ENCODE measurements around the gene SEMA3F.

SEMA3F gene

DNA sequence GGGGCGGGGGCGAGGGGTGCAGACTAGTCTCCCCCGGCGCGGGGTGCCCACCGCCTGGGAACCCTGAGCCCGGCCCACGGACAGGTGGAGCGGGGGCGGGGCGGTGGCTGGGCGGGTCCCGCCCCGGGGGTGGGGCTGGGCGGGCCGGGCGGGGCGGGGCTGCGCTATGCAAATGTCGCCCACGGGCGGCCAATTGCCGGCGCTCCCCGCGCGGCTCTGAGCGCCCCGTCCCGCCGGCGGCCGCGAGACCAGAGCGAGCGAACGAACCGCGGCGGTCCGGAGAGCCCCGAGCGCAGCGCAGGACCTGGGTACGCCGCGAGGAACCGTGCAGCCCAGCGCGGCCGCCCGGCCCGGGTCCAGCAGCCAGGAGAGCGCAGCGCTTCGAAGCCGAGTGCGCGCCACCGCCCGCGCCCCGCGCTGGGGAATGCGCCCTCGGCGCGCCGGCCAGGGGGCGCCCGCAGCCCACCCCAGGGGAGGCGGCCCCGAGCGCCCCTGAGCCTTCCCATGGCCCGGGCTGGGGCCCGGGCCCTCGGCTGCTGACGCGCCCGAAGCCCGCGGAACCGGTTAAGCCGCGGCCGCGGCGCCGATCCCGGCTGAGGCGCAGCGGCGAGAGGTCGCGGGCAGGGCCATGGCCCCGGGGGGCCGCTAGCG lies at the start of gene SEMA3F:
Gene SEMA3F (plus strand): TSS at position 485 of the 651 bp plus-strand sequence. CDS start 4,299 bp downstream, outside the sequence.
- peak; percentile 57 for DNase-seq

DNA sequence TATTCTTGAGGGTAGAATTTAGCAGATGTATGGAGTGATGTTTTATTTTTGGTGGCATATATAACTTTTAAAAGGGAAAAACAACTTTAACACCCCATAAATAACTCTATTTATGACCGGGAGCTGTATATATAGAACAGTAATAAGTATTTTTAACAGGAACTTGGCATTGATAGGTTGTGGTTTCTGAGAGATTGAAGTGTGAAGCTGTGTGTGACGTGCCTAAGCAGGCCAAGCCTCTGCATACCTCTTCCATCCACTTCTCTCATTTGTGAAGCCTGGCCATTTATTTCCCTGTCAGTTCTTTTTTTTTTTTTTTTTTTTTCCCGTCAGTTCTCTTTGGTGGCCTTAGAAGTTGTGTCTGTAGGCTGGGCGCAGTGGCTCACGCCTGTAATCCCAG lies 43.4 kb upstream of the SEMA3F start:
- DNase-seq, result no peak

DNA sequence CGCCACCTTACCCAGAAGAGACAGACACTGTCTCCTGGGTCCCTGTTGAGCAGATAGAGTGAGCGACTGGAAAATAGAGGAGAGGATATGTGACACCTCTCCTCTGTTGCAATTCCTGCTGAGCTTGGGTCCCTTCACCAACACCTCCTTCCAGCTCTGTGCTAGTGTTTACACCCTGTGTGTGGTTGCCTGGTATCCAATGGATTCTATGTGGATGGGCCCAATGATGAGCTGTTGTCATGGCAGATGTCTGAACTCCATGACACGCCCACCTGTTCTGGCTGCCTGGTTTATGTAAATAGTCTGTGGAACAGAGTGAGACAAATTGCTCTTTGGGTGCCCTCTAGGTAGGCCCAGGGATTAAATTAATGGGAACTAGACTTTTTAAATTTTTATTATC lies 42.7 kb upstream of the SEMA3F start:
- DNase-seq, result no peak

DNA sequence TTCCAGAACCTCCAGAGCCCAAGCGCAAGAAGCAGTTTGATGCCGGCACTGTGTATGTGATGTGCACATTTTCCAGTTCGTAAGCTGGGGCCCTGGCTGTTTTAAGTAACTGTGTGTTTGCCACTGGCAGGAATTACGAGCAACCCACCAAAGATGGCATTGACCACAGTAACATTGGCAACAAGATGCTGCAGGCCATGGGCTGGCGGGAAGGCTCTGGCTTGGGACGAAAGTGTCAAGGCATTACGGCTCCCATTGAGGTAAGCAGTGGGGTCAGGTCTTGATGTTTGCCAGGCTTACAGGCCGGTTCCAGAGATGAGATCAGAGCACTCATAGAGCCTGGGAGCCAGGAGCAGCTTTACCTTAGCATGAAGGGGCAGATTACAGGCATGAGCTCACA lies 38.0 kb upstream of the SEMA3F start:
- no peak for DNase-seq

DNA sequence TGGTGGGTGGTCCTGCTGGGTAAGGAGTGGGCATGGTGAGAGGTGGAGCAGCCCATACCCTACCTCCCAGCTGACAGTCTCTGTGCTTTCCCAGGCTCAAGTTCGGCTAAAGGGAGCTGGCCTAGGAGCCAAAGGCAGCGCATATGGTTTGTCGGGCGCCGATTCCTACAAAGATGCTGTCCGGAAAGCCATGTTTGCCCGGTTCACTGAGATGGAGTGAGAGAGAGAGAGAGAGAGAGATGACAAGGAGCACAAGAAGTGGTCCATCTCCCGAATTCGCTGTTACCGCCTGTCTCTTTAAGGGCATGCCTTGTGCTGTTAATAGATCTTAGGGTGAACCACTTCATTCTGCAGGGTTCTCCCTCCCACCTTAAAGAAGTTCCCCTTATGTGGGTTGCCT lies 36.9 kb upstream of the SEMA3F start:
- DNase-seq, result no peak

DNA sequence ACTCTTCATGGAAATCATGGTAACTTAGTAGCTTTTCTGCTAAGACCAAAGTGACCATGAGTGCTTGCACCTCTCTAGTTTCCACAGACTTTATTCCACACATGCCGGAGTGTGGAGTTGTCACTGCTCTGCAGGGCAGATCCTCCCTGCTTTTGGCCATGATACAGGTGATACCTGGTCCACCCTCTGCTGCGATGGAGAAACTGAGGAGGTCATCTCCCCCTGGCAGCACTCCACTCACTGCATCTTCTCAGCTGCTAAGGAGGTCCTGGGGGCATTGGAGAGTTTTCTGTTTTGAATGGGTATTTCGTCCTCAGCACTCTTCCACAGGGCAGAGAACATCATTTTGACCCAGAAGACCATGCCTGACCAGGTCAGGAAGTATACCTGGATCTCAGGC lies 35.3 kb upstream of the SEMA3F start:
- DNase-seq, result no peak

DNA sequence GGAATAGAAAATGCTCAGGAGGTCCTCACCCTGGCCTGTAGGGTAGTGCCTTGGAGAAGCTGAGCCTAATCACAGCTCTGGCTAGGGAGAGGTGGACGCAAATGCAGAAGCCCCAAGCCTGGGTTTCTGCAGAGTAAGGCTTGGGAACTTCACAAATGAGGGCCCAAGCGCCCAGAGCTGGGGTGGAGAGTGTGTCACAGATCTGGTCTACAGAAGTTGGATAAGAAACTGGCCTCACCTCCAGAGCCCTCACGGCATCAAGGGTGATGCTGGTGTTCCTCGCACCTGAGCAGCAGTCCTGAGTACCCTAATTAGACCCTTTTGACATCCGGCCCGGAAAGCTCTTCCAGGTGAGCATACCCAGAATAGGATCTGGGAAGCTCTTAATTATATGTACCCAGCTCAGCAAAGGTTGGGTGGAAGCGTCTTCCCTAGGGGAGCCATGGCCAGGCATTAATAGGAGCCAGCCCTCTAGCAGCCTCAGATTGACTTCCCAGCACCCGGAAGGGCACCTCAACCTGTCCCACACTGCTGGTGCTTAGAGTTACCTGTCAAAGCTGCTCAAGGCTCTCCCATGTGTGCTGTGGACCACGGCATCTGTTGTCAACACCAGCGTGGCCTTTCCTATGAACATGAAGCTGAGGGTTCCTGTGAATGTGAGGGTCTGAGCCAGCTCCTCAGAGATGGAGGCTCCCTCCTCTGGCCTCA lies 34.6 kb upstream of the SEMA3F start:
- DNase-seq, result no peak

DNA sequence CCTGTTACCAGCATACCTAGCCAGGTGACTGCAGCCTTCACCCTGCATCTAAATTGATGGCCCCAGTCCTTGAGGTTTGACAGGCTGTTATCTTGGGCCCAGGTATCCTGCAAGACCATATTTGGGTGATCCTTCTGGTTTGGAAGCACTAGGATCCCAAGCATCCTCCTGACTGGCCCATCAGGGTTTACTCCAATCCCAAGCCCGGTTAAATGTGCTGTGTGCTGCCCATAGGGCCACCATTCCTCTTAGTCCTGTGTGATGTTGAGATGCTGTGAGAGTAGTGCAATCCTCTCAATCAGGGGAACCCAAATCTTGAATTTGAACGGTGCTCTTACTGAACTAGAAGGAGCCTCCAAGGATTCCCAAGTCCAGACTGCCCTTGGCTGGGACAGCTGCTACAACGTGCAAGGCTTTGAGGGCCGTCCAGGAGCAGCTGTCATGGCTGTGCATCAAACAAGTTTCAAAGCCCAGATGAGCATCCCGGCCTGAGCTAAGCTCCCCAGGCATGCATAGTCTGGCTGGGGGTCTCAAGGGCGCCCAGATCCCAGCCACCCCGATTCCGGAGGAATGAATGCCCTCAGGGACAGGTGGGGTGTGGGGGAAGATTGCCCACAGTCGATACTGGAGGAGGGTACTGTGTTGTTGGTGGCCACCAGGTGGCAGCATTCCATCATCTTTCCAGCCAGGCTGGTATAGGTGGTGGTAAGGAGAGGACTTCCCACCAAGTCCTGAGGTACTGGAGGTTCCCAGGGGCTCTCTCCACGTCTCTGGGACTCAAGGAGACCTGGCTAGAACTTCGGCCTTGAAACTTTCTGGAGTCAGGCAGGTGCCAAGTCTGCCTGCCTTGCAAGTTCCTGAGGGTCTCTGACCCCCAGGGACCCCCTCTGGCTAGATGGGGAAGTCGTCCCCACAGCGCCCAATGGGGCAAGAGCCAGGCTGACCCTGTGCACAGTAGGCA lies 33.8 kb upstream of the SEMA3F start:
- peak; percentile 74 for DNase-seq

DNA sequence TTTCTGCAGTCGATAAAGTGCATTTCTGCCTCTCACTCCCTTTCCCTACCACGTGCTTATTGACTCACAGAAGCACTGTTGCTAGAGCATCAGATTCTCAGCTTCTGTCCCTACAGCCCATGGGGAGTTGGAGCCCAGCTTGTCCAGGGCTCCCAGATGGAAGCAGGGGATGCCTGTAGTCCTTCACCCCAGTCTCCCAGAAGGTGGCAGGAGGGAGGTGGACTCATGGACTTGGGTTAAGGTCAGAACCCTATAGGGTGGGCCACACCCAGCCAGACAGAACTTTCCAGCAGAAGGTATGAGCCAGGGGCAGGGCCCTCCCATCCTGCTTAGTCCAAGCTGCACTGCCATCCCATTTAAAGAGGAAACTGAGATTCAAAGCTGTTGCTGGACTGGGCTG lies 33.1 kb upstream of the SEMA3F start:
- no peak for DNase-seq

DNA sequence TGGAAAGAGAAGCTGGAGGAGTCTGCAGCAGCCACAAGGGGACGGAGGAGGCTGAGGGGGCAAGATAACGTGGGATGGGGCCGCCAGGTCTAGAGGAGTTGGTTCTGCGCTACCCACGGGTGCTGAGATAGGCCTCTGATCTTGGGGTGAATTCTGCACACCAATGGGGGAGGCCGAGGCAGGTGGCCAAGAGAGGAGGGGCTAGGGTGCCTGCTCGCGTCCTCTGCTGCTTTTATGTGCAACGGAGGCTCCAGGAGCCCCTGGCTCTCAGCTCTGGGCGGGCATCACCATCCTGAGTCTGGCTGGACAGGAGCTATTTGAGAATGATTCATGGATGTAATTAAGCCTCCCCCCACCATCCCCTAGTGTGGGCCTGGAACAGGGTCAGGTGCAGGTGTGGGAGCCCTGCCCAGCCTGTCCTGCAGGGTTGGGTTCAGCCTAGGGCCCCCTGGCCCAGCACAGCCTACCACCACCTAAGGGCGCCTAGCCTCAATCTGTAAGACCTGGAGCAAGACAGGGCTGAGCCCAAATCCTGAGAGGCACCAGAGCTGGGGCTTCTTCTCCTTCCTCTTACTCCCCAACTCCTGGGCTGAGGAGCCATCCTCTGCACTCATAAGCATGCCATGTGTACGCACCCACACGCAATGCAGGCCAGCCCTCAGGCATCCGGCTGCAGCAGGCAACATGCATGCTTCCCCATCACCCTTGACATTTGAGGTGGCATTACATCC lies 32.3 kb upstream of the SEMA3F start:
- DNase-seq, result no peak

DNA sequence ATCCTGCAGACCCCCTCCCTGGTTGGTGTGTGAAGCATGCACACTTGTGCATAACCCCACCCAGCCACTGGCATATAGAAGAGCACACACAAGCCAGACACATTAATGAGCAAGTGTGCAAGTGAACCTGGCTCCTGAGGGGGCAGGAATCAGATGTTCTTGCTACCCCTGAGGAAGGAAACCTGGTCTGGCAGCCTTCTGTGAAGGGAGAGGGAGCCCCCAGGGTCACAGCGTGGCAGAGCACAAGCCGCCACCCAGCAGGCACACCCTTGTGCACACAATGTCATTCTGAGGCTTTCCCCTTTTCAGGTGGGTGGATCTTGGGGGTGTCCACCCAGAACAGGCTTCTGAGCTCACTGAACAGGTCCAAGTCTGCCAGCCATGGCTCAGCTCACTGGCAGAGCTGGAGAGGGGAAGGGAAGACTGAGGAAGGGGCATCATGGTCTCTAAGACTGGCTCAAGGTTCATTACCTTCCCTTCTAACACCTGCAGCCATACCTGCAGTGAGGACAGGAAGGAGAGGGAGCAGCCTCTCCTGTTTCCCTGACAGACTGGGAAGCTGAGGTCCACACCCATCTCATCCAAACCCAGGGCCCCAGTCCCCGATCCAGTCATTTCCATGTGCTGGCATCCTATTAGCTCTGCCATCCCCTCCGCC lies 31.6 kb upstream of the SEMA3F start:
- DNase-seq, result no peak

DNA sequence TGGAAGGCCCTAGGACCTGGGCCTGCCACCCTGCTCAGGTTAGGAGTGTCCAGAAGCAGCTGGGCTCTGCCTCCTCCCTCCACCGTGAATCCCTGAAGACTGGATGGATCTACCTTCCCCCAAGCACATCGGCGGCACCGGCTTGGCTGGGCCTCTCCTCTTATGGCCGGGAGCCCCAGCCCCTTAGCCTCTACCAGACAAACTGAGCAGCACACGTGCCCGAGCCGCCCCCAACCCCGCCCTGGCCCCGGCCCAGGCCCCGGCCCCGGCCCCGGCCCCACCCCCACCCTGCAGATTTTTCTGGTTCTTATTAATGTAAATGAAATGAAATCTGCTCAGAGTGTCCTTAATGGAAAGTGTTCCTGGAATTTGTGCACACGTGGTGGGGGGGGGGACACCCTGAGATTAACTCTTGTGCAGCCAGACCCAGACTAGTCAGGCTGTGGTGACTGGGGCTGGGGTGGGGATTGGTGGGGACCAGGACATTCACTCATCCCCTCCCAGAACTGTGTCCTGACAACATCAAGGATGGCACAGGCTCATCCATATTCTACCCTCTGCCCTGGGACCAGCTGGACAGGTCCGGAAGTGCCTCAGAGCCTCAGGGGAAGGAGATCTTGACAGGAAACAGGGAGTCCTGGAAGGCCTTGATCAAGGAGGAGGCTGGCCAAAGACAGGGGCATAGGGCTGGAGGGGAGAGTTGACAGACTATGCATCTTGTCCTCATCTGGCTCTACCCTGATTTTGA lies 30.9 kb upstream of the SEMA3F start:
- no peak for DNase-seq

DNA sequence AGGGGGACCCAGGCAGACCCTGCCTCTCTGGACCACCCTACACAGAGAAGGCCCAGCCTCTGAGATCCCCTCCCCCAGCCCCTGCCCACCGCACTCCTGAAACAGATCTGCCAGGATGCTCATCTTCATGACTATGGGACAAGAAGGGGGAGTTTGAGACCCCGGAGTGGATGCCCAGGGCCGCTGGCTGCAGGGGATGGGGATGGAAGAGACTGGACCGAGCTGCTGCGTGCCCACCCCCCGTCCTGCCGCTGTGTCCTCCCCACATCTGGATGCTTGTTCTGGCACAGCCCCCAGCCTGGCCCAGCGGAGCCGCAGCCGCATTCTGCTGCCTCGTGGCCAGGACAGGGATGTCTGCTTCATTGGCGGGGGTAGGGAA lies 30.3 kb upstream of the SEMA3F start:
- DNase-seq, result no peak

DNA sequence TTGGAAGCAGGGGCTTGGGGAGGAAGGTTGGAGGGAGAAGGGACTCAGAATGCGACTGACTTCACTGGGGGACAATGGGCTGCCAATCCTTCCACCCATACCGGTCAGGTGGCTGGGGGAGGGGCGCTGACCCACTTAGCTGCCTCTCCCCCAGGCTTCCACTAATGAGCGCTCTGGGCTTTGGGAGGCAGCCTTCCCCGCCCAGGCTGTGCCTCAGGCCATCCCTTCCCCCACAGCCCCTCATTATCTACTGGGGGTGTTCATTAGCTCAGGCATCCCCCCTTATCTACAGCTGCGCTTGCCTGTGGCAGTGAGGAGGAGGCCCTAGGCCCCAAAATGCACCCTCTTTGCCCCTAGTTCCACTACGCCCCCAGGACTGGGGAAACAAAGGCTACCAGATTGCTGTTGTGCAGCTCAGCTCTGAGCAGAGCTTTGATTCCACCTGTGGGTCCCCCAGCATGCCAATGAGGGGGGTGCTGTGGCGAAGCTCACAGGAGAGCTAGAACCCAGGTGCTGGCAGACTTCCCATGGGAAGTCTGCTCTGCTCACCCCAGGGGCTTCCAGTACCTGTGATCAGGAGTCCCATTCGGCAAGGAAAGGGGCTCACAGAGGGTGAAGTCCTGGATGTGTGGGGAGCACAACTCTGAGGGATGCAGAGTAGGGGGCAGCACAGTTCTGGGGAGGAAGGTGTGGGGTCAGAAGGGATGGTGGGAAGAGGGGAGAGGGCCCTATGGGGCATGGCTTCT lies 29.4 kb upstream of the SEMA3F start:
- DNase-seq, result no peak

DNA sequence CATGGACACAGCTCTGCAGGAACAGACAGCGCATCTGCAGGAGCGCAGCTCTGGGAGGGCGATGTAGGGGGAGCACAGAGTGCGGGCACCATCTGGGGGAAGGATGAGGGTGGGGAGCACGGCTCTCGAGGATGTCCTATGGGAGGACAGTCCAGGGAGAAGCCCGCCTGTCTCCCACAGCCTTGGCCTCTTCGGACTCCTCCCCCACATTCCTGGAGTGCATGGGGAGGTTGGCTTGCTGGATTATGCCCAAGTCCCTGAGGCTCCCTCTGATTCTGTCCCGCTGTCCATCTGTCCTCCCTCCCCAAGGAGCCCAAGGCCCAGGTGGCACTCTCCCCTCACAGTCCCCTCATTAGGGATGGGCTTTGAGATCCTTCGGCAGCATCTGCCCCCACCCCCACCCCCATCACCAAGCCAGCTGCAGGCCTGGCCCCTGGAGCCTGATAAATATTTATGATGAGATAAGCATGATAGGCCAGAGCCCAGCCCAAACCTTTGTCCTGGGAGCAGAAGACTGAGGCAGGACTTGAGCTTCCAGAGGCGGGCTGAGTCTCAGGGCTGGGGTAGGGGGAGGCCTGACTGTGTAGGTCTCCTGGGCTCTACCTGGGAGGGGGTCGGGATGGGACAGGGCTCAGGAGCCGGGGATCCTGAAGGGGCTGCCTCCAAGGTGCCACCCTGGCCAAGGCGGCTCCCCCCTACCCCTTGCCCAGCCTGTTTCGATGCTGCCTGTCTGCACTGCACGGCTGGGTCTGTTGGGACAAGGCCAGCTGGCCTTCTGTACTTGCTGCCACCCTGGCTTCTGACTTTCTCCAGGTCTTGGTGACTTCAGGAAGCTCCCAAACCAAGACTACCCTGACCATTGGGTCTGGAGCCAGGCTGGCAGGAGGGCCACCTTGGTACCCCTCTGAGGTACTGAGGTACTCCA lies 28.6 kb upstream of the SEMA3F start:
- DNase-seq, result no peak

DNA sequence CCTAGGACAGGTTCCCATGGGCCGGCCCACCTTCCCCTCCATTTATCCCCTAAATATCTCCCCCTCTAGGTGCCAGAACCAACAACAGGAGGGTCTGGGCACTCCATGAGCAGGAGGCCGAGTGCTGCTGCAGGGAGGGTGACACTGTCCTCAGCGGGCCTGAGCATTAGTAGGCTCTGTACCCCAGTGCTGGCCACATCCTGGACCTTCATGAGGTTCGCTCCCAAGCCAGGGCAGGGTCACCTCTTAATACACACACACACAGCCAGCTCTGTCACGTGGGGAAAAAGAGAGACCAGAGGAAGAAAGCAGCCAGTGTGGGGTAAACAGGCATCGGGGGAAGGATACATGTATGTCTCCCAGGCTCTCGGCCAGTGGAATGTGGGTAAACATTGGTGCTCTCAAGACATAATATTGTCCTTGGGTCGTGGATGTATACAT lies 27.9 kb upstream of the SEMA3F start:
- DNase-seq, result no peak

DNA sequence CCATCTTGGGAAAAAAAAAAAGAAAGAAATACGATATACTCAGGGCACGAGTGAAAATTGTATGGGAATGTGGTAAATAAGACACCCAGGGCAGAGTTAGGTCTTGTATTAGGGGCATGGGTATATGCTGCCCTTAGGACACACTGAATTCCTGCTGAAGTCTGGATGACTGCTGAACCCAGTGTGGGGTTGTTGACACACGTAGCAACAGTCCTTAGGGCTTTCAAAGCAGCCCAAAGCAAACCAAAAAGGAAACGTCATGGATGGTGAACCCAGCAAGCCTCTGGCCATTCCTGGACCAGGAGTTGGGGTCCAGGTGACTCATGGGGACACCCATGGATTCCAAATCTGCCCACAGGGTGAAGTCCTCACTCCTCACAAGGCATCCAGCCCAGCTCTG lies 27.1 kb upstream of the SEMA3F start:
- no peak for DNase-seq

DNA sequence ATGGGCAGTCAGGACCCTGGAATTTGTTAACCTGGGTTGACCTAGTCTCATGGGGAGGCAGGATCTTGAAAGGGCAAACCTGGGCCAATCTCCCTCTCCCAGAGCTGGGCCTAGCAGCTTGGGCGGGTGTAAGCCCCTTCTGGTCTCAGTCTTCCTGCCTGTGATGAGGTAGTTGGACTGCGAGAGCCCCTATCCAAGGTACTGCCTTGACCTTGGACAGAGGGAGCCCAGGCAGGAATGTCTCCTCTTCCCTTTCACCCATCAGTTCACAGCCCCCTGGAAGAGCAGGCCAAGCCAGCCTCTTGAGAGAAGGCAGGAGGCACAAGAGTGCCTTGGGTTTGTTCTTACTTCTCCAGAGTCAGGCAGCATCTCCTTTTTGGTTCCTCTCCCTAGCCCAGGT lies 24.7 kb upstream of the SEMA3F start:
- no peak for DNase-seq

DNA sequence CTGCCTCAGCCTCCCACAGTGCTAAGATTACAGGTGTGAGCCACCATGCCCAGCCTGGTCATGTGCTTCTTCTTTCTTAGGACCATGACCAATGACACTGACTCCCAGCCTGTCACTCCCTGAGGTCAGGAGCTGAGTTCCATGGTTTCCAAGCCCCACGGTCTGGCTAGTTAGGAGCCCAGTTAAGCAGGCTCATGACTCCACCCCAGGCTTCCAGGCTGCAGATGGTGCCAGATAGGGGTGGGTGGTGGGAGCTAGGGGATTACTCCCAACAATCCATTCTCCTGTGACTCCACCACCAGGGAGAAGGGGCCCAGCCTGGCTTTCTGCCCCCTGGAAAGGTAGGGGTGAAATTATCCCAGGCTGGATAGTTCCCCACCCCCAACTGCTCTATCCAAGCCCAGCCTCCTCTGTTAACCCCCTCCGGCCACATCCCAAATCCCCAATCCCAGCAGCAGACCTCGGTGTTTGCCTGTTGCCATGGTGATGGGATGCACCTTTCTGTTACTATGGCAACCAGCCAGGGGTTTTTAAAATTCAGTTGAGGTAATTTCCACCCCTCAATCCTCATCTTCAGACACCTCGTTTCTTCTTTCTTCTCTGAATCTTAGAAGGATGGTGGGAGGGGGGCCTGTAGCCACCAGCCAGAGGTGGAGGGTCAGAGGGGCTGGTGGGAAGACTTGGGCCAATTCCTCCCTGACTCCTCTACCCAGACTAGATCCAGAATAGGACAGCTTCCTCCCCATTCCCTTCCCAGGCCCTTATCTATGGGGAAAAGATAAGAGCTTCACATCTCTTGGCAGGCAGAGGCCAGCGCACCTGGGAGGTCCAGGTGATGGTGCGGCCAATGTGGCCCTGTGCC lies 22.5 kb upstream of the SEMA3F start:
- no peak for DNase-seq
